Measurements from ENCODE around the gene SH3GL3.

DNA sequence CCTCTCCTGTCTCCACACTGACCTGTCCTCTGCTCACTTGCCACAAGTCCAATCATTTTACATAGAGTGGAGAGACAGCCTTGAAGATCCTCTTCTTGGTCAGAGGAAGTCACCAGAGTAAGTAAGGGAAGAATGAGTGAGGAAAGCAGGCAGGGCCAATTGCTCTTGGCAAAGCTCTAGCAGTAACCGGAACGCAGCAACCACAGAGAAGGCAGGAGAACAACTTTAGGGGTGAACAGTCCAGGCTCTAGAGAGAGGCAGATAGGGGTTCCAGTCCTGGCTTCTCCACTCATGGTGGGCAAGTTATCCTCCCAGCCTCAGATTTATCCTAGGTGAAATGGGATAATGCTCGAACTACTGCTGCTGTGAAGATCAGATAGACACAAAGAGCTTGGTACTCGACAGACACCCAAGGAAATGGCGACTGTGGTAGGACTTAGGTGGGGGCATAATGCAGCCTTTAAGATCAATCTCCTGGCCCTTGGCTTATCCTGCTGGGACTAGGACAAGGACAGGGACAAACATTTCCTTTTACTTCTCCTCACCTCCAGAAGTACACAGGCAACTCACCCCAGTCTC is 205.6 kb downstream of the SH3GL3 start:
- TF ChIP-seq, protein P1, sequence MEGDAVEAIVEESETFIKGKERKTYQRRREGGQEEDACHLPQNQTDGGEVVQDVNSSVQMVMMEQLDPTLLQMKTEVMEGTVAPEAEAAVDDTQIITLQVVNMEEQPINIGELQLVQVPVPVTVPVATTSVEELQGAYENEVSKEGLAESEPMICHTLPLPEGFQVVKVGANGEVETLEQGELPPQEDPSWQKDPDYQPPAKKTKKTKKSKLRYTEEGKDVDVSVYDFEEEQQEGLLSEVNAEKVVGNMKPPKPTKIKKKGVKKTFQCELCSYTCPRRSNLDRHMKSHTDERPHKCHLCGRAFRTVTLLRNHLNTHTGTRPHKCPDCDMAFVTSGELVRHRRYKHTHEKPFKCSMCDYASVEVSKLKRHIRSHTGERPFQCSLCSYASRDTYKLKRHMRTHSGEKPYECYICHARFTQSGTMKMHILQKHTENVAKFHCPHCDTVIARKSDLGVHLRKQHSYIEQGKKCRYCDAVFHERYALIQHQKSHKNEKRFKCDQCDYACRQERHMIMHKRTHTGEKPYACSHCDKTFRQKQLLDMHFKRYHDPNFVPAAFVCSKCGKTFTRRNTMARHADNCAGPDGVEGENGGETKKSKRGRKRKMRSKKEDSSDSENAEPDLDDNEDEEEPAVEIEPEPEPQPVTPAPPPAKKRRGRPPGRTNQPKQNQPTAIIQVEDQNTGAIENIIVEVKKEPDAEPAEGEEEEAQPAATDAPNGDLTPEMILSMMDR (IDR thresholded peaks at IDR 0.05; ENCODE audit: insufficient read depth, low read length, poor library complexity, severe bottlenecking): no peak
- no peak for TF ChIP-seq EZH2phosphoT487 (conservative IDR thresholded peaks at IDR 0.05; ENCODE audit: low read length)

Data from SU-DHL-6 (cell line).